Fibroblast of skin of left quadriceps (primary cell): ENCODE measurements around the gene FCHSD1.

Source experiments
- DNase-seq, 2 experiments: peaks; one replicate each; pipeline ENCODE4 v3.0.0-alpha.2; 2013; ENCODE audit warnings: low read depth in 2 of 2

The FCHSD1 gene

DNA sequence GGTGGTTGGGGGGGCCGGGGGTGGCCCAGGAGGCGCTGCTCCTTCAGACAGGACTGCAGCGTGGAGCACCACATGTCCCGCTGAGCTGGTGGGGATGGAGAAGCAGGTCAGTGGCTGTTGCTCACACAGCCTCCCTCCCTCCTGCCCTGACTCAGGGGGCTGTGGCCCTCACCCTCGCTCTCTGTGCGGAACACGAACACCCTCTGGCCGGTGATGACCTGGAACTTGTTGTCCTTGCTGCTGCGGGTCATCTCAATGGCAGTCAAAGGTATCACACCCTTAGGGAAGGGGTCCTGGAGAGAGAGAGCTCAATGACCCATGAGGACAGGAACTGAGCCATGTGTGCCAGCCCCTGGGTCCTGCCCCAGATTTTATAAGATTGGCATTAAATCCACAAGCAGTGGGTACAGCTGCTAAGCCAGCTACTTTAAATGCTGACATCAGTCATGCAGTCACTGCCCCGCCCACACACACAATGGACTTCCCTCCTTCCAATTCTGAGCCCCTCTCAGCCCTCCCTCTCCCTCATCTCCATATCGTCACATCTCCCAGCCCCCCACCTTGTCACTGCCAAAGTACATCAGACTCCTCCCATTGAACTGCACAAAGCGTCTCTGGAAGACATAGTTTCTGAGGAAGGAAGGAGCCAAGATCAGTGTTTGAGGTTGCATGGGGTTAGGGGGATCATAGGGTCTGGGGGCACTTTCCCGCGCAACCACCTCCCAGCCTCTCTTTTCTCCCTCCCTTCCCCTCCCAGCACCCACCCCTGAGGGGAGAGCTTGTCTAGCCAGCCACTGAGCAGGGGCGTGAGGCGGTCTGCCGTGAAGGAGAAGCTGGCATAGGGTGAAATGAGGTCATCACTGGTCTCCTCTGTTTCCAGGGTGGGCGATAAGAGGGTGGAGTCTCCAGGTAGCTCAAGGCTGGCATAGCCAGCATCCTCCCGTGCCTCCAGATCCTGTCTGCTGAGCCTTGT is 21.9 kb upstream of the FCHSD1 start:
- no peak for DNase-seq

DNA sequence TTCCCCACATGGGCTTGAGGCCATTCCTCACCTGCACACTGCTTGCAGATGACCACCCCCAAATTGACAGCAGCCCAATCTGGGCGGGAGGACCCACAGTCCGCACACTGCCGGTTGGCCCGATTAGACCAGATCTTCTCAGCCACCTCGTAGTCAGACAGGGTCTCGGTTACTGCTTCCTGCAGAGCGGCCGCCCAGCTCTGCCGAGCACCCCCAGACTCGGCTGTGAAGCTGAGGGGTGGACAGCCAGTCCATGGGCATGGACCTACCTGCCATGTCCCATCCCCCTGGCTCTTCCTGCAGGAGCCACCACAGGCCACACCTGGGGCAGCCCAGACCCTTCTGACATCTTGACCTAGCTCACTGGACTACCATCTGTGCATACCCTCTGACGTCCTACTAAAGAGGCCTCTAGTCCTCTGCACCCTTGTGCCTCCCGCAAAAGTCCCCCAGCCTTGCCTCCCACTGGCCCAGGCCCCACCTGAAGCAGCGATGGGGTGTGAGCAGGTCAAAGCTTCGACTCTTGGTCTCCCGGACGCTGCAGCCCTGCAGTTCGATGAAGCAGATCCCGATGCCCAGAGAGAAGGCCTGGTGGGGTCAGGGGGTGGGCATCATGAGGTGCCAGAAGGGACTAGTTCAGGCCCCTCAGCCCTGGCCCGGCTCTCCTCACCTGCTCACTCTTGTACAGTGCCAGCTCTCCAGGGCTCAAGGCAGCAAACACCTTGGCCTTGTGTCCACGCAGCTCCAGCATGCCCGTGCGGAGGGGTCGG is 21.0 kb upstream of the FCHSD1 start:
- no peak for DNase-seq

DNA sequence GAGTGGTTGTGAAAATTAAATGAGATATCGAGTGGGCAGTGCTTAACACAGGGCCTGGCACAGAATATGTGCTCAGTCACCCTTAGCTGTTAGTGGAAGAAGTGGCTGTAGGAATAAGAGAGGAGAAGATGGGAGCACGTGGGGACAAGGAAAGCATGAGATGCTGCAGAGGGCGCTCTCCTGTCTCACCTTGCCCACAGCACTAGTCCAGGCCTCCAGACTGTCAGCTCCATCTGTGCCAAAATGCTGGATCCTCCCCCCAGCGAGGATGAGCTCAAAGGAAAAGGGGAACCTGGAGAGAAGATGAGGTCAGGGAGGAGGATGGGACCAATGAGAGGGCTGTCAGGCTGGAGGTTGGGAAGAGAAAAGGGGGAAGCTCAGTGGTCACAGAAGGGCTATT is 18.3 kb upstream of the FCHSD1 start:
- no peak for DNase-seq

DNA sequence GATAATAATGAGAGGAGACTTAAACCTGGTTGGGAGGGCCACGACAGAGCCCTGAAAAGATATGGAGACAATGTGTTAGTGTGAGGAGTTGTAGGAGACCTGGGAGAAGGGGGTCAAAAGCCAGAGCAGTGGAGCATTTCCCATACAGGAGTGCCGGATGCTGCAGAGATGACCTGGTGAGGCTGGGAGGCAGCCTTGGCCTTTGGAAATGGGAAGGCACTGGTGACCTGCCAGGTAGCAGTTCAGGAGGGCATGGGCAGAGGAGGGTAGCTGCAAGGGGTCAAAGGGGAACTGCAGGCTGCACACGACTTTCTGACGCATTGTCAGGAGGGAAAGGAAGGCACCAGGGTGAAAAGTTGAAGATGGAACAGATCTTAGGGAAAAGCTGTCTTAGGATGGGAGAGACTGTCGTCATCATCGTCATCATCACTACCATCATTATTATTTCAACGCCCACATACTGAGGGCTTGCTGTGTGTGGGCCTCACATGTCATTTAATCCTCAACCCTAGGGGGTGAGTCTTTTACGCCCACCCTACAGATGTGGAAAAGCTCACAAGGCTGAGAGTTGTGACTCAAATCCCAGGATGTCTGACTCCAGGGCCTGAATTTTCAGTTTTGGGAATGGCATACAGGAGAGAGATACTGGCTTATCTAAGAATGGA is 17.5 kb upstream of the FCHSD1 start:
- DNase-seq, result peak in 1 of 2 experiments; percentile 10

DNA sequence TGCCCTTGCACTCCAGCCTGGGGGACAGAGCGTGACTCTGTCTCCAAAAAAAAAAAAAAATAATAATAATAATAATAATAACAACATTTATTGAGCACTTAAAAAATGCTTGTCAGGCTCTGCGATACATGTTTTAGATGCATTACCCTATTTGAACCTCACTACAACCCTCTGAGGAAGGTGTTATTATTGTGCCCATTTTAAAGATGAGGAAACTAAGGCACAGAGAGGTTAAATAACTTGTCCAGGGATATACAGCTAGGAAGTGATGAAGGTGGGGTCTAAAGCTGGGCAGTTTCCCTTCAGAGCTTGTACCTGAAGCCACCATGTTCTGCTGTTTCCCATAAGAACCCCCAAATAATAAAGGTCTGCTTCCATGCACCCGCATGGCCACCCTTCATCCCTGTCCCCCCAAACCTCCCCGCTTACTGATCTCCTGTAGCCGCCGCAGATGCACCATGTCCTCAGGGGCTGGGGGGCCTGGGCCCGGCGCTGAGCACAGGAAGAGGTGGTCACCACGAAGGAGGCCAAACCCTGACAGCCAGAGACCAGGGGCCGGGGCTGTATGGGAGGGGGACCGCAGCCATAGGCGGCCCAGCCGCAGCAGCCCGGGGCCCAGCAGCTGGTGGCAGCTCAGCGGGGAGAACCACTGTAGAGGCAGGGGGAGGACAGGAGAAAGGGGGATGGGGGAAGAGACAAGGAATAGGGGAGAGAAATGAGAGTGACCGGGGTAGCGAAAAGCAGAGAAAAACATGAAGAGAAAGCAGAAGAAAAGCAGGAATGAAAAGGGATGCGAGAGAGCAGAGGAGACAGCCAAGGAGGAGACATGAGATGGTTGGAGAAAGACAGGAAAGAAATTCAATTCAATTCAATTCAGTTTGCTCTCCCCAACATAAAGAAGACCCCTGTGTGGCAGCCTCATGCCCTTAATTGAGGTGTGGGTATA is 15.1 kb upstream of the FCHSD1 start:
- no peak for DNase-seq

DNA sequence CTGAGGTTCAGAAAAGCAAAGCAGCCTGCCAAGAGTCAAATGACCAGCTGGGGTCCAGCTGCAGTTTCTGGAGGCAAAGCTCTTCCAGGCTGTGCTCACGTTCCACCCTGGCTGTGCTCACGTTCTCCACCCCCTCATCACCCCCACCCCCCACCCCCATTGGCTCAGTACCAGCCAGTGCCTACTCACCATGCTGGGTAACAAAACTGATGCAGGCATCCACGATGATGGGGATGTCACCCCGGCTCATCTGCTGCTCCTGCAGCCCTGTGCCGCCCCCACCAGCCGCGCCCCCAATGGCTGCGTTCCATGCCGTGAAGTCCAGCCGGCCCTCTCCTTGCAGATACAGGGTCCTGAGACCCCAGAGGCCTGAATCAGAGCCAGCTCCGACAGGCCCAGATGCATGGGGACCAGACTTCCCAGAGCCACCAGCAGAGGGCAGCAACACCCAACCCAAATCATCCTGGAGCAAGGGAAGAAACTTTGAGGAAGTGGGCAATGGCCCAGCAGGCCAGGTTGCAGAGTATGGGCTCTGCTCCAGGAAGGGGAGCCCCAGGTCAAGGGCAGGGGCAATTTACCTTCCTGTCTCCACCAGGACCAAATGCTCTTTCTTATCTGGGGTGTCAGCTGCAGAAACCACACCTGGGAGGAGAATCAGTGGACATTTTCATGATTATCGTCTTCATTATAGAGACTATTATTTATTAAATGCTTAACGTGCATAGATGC is 13.7 kb upstream of the FCHSD1 start:
- DNase-seq, result peak in 1 of 2 experiments; percentile 29

DNA sequence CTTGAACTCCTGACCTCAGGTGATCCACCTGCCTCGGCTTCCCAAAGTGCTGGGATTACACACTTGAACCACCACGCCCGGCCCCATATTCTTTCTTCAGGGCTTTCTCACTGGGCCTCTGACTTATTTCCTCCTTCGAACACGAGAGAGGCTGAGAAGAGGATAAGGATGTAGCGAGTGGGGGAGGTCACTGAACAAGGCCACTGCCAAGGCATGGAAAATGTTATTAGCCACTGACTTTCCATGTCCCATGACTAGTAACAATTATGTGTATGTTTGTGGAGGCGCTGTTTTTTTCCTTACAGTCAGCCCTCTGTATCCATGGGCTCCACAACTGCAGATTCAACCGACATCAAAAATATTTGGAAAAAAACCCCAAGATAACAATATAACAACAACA is 12.3 kb upstream of the FCHSD1 start:
- no peak for DNase-seq

DNA sequence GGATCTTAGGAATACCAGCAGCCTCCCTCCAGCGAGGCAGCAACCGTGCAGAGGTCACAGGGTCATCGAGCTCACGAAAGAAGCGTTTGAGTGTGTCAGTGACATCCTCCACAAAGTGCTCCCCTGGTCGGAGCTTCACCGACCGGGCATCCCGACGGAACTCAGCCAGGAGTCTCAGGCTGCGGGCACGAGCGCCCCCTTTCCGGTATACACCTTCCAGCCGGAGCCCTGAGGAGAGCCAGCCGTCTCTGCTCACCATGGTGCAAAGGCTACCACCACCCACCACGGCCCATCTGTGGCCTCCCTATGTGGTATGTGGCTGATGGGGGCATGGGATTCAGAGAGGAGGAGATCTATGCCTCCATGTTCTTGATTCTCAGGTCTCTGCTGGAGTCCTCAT is 10.8 kb upstream of the FCHSD1 start:
- no peak for DNase-seq

DNA sequence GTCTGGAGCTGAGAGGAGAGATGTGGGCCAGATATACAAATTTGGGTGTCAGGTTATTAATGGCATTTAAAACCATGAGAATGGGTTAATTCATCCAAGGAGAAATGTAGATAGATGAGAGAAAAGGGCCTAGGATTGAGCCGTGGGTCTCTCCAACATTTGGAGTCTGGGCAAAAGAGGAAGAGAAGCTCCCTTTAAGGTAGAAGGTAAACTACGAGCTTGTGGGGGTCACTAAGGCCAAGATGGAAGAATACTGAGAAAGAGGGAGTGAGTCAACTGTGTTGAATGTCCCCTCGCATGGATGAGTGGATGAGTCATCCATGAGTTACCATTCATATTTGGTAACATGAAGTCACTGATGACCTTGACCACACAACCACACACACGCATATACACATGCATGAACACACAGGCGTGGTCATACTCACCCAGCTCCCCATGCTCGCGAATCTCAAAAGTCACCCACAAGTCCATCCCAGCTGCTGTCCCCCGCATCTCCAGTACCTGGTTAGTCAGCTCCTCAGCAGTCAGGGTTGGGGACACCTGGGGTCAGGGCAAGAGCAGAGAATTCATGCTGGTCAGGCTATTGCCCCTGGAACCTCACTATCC is 6.8 kb upstream of the FCHSD1 start:
- peak; percentile 60 to 62 for DNase-seq

DNA sequence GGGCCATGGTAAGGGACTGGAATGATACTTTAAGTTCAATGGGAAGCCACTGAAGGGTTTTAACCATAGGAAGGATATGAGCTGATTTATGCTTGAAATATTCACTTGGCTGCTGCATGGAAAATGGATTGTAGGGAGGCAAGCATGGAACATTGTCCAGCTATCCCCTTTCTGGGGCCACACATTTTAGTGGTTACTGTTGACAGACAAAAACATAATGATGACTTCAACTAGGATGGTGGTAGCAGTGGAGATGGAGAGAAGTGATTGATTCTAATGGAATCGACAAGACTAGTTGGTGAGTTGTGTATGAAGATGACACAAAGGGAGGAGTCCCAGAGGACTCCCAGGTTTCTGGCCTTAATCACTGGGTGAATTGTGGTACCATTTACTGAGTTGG is 6.2 kb upstream of the FCHSD1 start:
- DNase-seq, result no peak

DNA sequence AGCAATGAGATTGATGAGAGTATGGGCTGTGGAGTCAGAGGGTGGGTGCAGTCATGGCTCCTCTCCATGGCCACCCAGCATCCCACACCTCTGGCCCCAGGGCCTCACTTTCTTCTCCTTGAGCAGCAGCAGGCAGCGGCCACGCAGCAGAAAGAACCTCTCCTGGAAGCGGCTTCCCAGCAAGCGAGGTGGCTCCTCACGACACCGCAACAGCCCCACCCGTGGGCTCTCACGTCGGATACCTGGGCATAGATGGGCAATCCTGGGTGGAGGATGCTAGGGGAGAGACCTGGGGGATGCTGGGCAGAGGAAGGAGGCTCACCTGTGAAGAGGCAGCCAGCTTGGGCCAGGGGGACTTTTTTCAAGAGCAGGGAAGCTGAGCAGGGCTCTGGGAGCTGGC is 5.2 kb upstream of the FCHSD1 start:
- no peak for DNase-seq

DNA sequence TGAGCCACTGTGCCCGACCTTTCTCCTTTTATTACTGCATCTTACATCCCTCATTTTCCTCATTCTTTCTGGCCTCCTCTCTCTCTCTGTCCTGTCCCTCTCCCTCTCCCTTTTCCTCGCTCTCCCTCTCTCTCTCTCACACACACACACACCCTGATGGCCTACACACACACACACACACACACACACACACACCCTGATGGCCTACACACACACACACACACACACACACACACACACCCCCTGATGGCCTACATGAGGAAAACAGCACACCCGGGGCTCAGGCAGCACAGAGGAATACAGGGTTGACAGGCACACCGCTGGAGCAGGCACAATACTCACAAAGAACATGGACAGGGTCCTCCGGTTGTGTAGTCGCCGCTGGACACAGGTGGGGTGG is 3.8 kb upstream of the FCHSD1 start:
- no peak for DNase-seq

DNA sequence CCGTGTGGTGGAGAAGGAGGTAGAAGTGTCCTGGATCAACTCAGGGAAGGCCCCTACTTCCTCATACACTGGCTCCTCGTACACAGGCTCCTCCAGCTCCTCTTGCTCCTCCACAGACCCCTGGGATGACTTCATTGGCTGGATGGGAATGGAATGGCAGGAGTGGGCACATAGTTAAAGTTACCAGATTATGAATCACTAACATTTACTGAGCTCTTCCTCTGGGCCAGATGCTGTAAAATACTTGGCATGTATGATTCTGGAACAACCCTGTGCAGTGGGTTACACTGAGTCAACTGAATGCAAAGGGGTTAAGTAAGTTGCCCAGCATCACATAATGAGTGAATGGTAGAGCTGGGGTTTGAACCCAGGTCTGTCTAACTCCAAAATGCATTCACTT is 3.1 kb upstream of the FCHSD1 start:
- peak; percentile 67 to 70 for DNase-seq

DNA sequence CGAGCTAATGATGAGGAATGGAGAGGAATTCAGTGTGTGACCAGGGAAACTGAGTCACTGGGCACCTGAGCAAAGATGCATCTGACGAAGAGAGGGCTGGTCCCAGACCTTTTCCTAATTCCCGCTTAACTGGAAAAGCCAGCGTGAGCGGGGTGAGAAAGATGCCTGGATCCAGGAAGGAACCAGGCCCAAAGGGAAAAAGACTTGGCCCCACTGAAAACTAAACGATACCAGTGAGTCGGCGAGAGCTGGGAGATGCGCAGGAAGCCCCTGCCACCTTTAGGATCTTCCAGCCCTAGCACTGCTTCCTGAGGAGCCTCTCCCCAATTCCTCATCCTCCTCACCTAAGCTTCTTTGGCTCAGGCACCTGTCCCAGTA is 499 bp upstream of the FCHSD1 start:
- DNase-seq, result no peak

DNA sequence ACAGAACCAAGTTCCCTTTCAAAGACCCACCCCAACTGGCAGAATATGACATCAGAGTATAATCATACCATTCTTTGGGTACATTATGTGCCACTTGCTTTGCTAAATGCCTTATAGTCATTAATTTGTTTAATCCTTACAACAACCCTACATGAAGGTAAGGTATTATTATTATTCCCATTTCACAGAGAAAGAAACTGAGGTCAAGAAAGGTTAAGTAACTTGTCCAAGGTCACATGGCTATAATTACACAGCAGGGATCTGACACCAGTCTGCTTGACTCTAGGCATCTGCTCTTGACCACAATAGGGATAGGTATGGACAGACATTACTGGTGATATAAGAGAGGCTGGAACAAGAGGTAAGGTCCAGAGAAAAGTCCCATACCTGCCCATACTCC is 1.2 kb downstream of the FCHSD1 start:
- DNase-seq, result no peak

DNA sequence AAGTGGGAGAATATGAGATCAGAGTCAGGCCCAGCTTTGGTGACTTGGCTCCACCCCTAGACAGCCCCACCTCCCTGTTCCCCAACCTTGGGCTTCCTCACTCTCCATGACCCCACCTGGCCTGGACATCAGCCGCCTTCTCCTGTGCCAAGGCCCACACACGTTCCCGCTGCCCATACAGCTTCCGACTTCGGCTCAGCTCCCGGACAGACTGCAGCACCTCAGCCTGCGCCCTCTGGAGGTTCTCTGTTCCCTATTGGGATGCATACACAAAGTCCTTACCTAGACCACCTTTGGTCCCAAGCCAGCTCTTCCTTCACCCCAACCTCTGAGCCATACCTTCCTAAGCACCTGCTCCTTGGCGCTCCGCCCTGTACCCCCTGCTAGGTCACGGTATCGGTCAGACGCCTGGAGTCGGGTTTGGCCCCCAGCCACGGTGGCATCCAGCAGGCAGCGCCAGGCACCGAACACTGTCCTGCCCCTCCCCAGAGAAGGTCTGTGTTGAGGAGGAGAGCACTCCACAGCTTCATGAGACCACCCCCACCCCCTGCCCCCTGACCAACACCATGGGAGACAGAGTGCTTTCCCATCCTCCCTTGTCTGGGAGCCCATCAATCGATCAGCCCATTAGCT is 2.0 kb downstream of the FCHSD1 start:
- no peak for DNase-seq

DNA sequence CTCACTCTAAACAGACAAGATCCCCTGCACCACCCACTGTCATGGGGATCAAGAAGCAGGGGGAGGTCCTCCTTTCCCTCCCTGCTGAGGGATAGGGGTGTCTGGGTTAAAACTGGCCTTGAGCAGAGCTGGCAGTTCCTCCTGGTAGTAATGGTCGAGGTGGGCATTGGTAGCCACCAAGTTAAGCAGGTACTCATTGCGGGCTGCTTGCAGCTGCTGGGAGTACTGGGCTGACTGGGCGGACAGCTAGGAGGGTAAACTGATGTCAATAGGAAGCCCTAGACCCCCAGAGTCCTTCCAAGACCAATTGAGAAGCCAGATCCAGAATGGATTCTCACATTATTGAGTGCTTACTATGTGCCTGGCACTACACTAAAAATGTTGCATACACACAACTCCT is 3.4 kb downstream of the FCHSD1 start:
- no peak for DNase-seq

DNA sequence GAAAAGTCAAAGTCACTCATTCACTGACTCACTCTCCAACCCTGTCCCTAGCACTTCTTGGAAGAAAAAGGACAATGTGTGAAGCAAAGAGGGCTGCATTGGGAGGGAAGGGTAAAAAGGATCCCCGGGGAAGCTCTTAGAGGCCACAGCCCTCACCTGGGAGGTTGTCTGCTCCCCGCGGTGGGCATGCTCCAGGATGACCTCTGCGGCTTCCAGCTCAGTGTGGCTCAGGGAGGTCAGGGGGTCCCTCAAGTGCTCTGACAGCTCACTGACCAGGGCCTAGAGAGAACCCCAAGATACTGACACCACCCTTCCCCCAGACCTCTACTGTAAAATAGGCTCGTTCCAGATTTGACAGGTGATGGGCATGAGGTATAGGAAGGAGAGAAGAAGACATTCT is 4.0 kb downstream of the FCHSD1 start:
- DNase-seq, result no peak

DNA sequence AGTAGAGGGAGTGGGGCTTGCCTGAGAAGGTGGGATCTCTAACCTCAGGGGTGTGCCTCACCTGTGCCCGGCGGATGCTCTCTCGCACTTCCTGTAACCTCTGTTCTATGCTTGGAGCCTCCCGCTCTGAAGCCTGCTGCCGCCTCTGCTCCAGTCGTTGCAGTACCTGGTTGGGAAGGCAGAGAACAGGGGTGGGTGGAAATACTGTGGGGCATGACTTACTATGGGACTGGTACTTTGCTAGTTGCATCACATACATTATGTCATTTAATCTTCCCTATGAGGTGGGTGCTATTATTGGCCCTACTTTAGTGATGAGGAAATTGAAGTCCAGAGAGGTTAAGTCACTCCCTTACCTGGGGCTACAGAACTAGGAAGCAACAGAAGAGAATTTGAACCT is 5.2 kb downstream of the FCHSD1 start:
- DNase-seq, result no peak
